ENCODE measurements around the gene FZD4. TPM values are rescaled to one million over a fixed set of nuclear protein-coding genes. Genes with fewer than 3 reads are reported as not detected.

FZD4 gene
- total and polyA plus RNA-seq, 10 of the 15 experiments (the other 5 are each of a cell fraction or from before 2014, with no cell fraction given), result under 0.01 to 0.13 (median 0.01) TPM; not detected in 6

DNA sequence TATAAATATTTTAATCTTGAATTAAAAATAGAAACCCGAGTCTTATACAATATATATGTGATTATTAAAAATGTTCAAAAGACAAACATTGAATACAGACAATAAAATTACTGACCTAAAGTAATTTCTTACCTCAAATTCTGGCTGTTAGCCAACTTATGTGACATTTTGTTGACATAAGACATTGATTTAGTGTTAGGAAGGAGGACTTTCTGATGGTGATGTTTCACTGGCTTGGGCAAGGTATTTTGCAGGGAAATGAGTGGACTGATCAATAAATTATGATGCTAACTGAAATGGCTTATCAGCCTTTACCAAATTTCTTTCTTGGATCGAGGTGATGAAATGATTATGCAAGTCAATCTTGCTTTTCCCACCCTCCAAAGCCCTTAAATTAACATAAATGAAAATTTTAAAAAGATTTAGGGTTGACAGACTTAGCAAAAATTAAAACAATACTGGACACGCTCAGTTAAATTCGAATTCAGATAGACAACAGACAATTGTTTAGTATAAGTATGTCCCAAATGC, 33.2 kb upstream of the FZD4 start:
- Histone ChIP-seq H3K4me2 (ENCODE audit: control insufficient read depth, insufficient read depth) (no peak overlapping the region), H3K27me3 (replicated peaks in 1 of 2; ENCODE audit: control insufficient read depth in 2 of 2, insufficient read depth in 2 of 2, low read length in 1 of 2) (no peaks in the 10 kb centered on the region; a peak in 1 of 4 replicates), H3K4me1 (ENCODE audit: control insufficient read depth, insufficient read depth, low read length) (no peaks in the 10 kb centered on the region), H3K4me3 (no peak overlapping the region), H3K27ac (ENCODE audit: control insufficient read depth, insufficient read depth) (no peak overlapping the region), H3K9me3 (replicated peaks; ENCODE audit: control insufficient read depth, insufficient read depth, low read length) (no peaks in the 10 kb centered on the region), H3K9ac (ENCODE audit: control insufficient read depth, insufficient read depth, low read length) (no peak overlapping the region), H3K36me3 (ENCODE audit: control insufficient read depth in 2 of 2, insufficient read depth in 2 of 2, low read length in 1 of 2) (no peaks in the 10 kb centered on the region), H4K20me1 (ENCODE audit: control insufficient read depth, insufficient read depth) (no peaks in the 10 kb centered on the region), H2AFZ (ENCODE audit: control insufficient read depth, low read depth, low read length) (no peak overlapping the region), H3K79me2 (ENCODE audit: control insufficient read depth, insufficient read depth, low read length) (no peaks in the 10 kb centered on the region)
- ChIA-PET RAD21 (ENCODE audit: unreplicated experiment) (no interaction called here), CTCF (interaction anchor here (1.0 kb wide), 1 partner anchor 50 kb away, joined by 4 read pairs; no protein-coding TSS in a partner anchor), POLR2A (no interaction called here), SMC1A (ENCODE audit: uncharacterized antibody, unreplicated experiment) (no interaction called here)
- in situ Hi-C loops (cut with MboI) (no loop called here), intact Hi-C loops (cut with micrococcal nuclease; ENCODE audit: unreplicated experiment) (no loop called here)
- no peak for FAIRE-seq
- no peak for DNase-seq (ENCODE audit: low read depth, low spot score)
- no peak for ATAC-seq
- TF ChIP-seq POU2F2 (IDR thresholded peaks at IDR 0.05; ENCODE audit: borderline replicate concordance, low read depth, low read length), result no peak
- TF ChIP-seq SUZ12 (IDR thresholded peaks at IDR 0.05; ENCODE audit: unreplicated experiment), result no peak
- TF ChIP-seq, protein P1, sequence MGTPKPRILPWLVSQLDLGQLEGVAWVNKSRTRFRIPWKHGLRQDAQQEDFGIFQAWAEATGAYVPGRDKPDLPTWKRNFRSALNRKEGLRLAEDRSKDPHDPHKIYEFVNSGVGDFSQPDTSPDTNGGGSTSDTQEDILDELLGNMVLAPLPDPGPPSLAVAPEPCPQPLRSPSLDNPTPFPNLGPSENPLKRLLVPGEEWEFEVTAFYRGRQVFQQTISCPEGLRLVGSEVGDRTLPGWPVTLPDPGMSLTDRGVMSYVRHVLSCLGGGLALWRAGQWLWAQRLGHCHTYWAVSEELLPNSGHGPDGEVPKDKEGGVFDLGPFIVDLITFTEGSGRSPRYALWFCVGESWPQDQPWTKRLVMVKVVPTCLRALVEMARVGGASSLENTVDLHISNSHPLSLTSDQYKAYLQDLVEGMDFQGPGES (IDR thresholded peaks at IDR 0.05), result no peak
- TF ChIP-seq BMI1 (IDR thresholded peaks at IDR 0.05; ENCODE audit: borderline replicate concordance), result no peak
- no peak for TF ChIP-seq MTA3 (IDR thresholded peaks at IDR 0.05; ENCODE audit: borderline replicate concordance, low read length)
- TF ChIP-seq, protein P2, sequence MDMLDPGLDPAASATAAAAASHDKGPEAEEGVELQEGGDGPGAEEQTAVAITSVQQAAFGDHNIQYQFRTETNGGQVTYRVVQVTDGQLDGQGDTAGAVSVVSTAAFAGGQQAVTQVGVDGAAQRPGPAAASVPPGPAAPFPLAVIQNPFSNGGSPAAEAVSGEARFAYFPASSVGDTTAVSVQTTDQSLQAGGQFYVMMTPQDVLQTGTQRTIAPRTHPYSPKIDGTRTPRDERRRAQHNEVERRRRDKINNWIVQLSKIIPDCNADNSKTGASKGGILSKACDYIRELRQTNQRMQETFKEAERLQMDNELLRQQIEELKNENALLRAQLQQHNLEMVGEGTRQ (IDR thresholded peaks at IDR 0.05; ENCODE audit: borderline replicate concordance, low read depth, low read length), result no peak
- 23% methylated on average over 4 of the region's 4 CpGs for WGBS (ENCODE audit: insufficient coverage, insufficient replicate concordance, low lambda C conversion rate, missing lambda C conversion rate)
- no TSS peak for BruUV-seq (replicated peaks)

Measured in GM12878 (cell line).